ENCODE data around the gene NOL4L. TPM values are rescaled to one million over a fixed set of nuclear protein-coding genes. Genes with fewer than 3 reads are reported as not detected.

NOL4L gene
- total and polyA plus RNA-seq, 2 experiments from 2014 or later: 38.8 to 39.2 TPM

GRCh38 chr20:32482442-32483261, 102.5 kb downstream of the NOL4L start:
- peak overlapping the region; percentile 77; the same call in 1 of the 2 replicates for H3K27ac Mint-ChIP-seq

GRCh38 chr20:32482143-32482441, 103.0 kb downstream of the NOL4L start:
- Mint-ChIP-seq H3K4me1 (peaks cover 54% of the 10 kb centered on the region), H3K36me3 (ENCODE audit: low read depth) (peaks cover 3% of the 10 kb centered on the region; the same call in 1 of the 3 replicates), H3K4me3 (peak overlapping the region; percentile 85), H3K27me3 (ENCODE audit: insufficient read depth, low read depth, poor library complexity) (peaks cover 12% of the 10 kb centered on the region), H3K9me3 (no peaks in the 10 kb centered on the region), H3K27ac (no peak overlapping the region)
- peaks cover 43% of the 10 kb centered on the region for H4K20me1 ChIP-seq (replicated peaks; ENCODE audit: insufficient read depth)
- H3K4me2 ChIP-seq: peak overlapping the region; percentile 78
- no peak for DNase-seq (ENCODE audit: low spot score)
- peak overlapping the region; percentile 89 for H3K27ac ChIP-seq (ENCODE audit: low read depth)
- peaks cover 28% of the 10 kb centered on the region for H3F3A ChIP-seq (replicated peaks; ENCODE audit: low read depth)
- no peaks in the 10 kb centered on the region; the same call in 1 of the 2 replicates for H3K36me3 ChIP-seq (ENCODE audit: insufficient read depth)
- peaks cover 45% of the 10 kb centered on the region for H3K4me1 ChIP-seq (ENCODE audit: insufficient read depth)
- no peaks in the 10 kb centered on the region for H3K9me2 ChIP-seq (ENCODE audit: insufficient read depth)
- no peaks in the 10 kb centered on the region for H3K27me3 ChIP-seq (ENCODE audit: insufficient read depth)
- TF ChIP-seq ZNF114 (CRISPR knock-in tag; IDR thresholded peaks at IDR 0.05) (no peak), JUNB (IDR thresholded peaks at IDR 0.05; ENCODE audit: unreplicated experiment) (no peak), NANOG (IDR thresholded peaks at IDR 0.05; ENCODE audit: borderline replicate concordance) (0 out of 2 replicates have a peak, but pooled peaks have one; percentile 42), STAT1 (IDR thresholded peaks at IDR 0.05; ENCODE audit: unreplicated experiment) (no peak), POLR2AphosphoS5 (IDR thresholded peaks at IDR 0.05; ENCODE audit: low read depth) (peak; percentile 10; the same call in 1 of the 2 replicates), ETS1 (IDR thresholded peaks at IDR 0.05) (no peak)
- peak overlapping the region; percentile 97 for H3K4me3 ChIP-seq
- peak; percentile 2; the same call in 2 of the 3 replicates for ATAC-seq
- peak overlapping the region; percentile 83 for H2AFZ ChIP-seq
- H3K79me2 ChIP-seq (replicated peaks; ENCODE audit: insufficient read depth): peaks cover 53% of the 10 kb centered on the region

More at GRCh38 chr20:32482442-32483261, 102.5 kb downstream of the NOL4L start:
- Histone ChIP-seq H3K9me2 (ENCODE audit: insufficient read depth) (no peaks in the 10 kb centered on the region), H3K79me2 (replicated peaks; ENCODE audit: insufficient read depth) (peaks cover 47% of the 10 kb centered on the region), H2AFZ (peak overlapping the region; percentile 83), H3K4me1 (ENCODE audit: insufficient read depth) (peaks cover 40% of the 10 kb centered on the region), H4K20me1 (replicated peaks; ENCODE audit: insufficient read depth) (peaks cover 37% of the 10 kb centered on the region), H3K27me3 (ENCODE audit: insufficient read depth) (no peaks in the 10 kb centered on the region), H3K36me3 (ENCODE audit: insufficient read depth) (no peaks in the 10 kb centered on the region; the same call in 1 of the 2 replicates), H3K4me3 (peak overlapping the region; percentile 97), H3F3A (replicated peaks; ENCODE audit: low read depth) (peaks cover 26% of the 10 kb centered on the region), H3K4me2 (peak overlapping the region; percentile 78), H3K27ac (ENCODE audit: low read depth) (peak overlapping the region; percentile 89)
- peak; percentile 86 for DNase-seq (ENCODE audit: low spot score)
- Mint-ChIP-seq H3K4me1 (peaks cover 49% of the 10 kb centered on the region), H3K27me3 (ENCODE audit: insufficient read depth, low read depth, poor library complexity) (peaks cover 15% of the 10 kb centered on the region), H3K4me3 (peak overlapping the region; percentile 85), H3K9me3 (no peaks in the 10 kb centered on the region; the same call in 2 of the 3 replicates), H3K36me3 (ENCODE audit: low read depth) (peaks cover 3% of the 10 kb centered on the region; the same call in 1 of the 3 replicates)
- ATAC-seq: peak; percentile 11
- TF ChIP-seq ETS1 (IDR thresholded peaks at IDR 0.05): 0 out of 2 replicates have a peak, but pooled peaks have one; percentile 31
- no peak for TF ChIP-seq ZNF331 (CRISPR knock-in tag; IDR thresholded peaks at IDR 0.05; ENCODE audit: low read depth)
- TF ChIP-seq POLR2AphosphoS5 (IDR thresholded peaks at IDR 0.05; ENCODE audit: low read depth): 0 out of 2 replicates have a peak, but pooled peaks have one; percentile 14

Measured in GM23338 (cell line).